Activated CD8-positive, alpha-beta memory T cell treated with anti-CD3 and anti-CD28 coated beads for 24 hours (primary cell): Measurements from ENCODE around the gene PRAMEF10.
"Not testable (repeated sequence)": the region's sequence is repeated elsewhere in the genome, so short reads cannot be mapped to it uniquely, and the experiment has no call there.

Source experiments
- DNase-seq: peaks from one replicate; pipeline ENCODE4 v3.0.0-alpha.2; 2020

The PRAMEF10 gene

GRCh38 chr1:12898170-12898569 is at the start of gene PRAMEF10:
Gene PRAMEF10 (minus strand): TSS chr1:12898270. CDS start chr1:12895847, 2,423 bp downstream.
- not testable (repeated sequence) for DNase-seq

GRCh38 chr1:12947480-12947879 is 49.4 kb upstream of the PRAMEF10 start, which contains the start of gene PRAMEF6:
Gene PRAMEF6 (minus strand): TSS chr1:12947580. CDS start chr1:12942518, 5,062 bp downstream.
- not testable (repeated sequence) for DNase-seq

- not testable (repeated sequence) for DNase-seq
Measured at GRCh38 chr1:12924368-12924767, 26.3 kb upstream of the PRAMEF10 start.

GRCh38 chr1:12921749-12922148 is 23.7 kb upstream of the PRAMEF10 start:
- not testable (repeated sequence) for DNase-seq

GRCh38 chr1:12916310-12916709 is 18.2 kb upstream of the PRAMEF10 start, which contains the start of gene PRAMEF7:
Gene PRAMEF7 (plus strand): TSS chr1:12916610. CDS start chr1:12917693, 1,083 bp downstream.
- DNase-seq = not testable (repeated sequence)

- not testable (repeated sequence) for DNase-seq
Measured at GRCh38 chr1:12903793-12904572, 5.9 kb upstream of the PRAMEF10 start.

GRCh38 chr1:12899186-12899585 is 1.1 kb upstream of the PRAMEF10 start:
- DNase-seq = not testable (repeated sequence)

- not testable (repeated sequence) for DNase-seq
Measured at GRCh38 chr1:12886101-12886500, 12.0 kb downstream of the PRAMEF10 start, which contains the start of gene PRAMEF4. Gene PRAMEF4 (minus strand): TSS chr1:12886201. CDS start chr1:12883394, 2,807 bp downstream.

- not testable (repeated sequence) for DNase-seq
Measured at GRCh38 chr1:12878453-12878852, 19.6 kb downstream of the PRAMEF10 start.

GRCh38 chr1:12863131-12863880 is 34.8 kb downstream of the PRAMEF10 start:
- DNase-seq = not testable (repeated sequence)

- DNase-seq = not testable (repeated sequence)
Measured at GRCh38 chr1:12856786-12857185, 41.3 kb downstream of the PRAMEF10 start, which contains the start of gene PRAMEF2. Gene PRAMEF2 (plus strand): TSS chr1:12857086. CDS start chr1:12859010, 1,924 bp downstream.

GRCh38 chr1:12851779-12852178 is 46.3 kb downstream of the PRAMEF10 start:
- DNase-seq = no peak

GRCh38 chr1:12848620-12849019 is 49.5 kb downstream of the PRAMEF10 start, which contains the start of gene HNRNPCL1:
Gene HNRNPCL1 (minus strand): TSS chr1:12848720. CDS start chr1:12848289, 431 bp downstream.
- DNase-seq = not testable (repeated sequence)
